ENCODE results near the gene A4GNT. TPM values are rescaled to one million over a fixed set of nuclear protein-coding genes. Genes with fewer than 3 reads are reported as not detected.

A4GNT gene
- total RNA-seq, 1 experiment from 2014 or later: not detected

DNA sequence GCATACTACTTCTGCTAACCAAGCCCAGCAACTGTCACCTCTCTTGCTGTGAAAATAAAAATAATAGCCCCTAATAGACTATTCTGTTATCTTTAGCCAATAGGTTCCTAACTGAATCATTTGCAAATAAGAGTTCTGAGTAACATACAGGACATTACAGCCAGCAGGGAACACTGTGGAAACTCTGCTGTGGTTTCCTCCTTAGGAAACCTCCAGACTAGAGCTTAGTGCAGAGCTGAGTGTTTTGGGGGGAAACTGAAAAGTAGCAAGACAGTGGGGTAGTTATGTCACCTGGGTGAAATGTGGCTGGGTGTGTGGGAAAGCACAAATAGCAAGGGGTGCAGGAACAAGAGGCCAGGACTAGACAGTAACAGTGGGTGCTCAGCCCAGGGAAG lies 49.2 kb downstream of the A4GNT start:
- intact Hi-C loops (cut with micrococcal nuclease; ENCODE audit: unreplicated experiment): loop anchor here (2.0 to 5.0 kb wide), 2 partner anchors 14 to 34 kb away; partner anchors contain the start of gene DZIP1L
- ChIA-PET CTCF (interaction anchor here (1.0 kb wide), 1 partner anchor 14 kb away, joined by 4 read pairs; no protein-coding TSS in a partner anchor), POLR2A (no interaction called here)
- no peak for DNase-seq
- Histone ChIP-seq H3K27me3 (replicated peaks; ENCODE audit: control insufficient read depth, insufficient read depth, low read length) (no peaks in the 10 kb centered on the region), H3K4me1 (peaks cover 12% of the 10 kb centered on the region; the same call in 1 of the 2 replicates), H3K36me3 (ENCODE audit: control insufficient read depth, insufficient read depth, low read length) (no peaks in the 10 kb centered on the region), H3K4me3 (ENCODE audit: low read depth, low read length) (no peak overlapping the region), H3K9me3 (no peaks in the 10 kb centered on the region)
- Mint-ChIP-seq H3K4me3 (ENCODE audit: unreplicated experiment) (no peak overlapping the region), H3K27ac (ENCODE audit: unreplicated experiment) (peak overlapping the region; percentile 45), H3K36me3 (ENCODE audit: insufficient read depth, unreplicated experiment) (no peaks in the 10 kb centered on the region), H3K27me3 (ENCODE audit: insufficient read depth, unreplicated experiment) (no peaks in the 10 kb centered on the region), H3K9me3 (ENCODE audit: unreplicated experiment) (no peaks in the 10 kb centered on the region), H3K4me1 (ENCODE audit: low read depth, unreplicated experiment) (peaks cover 15% of the 10 kb centered on the region)
- TF ChIP-seq, protein P1, sequence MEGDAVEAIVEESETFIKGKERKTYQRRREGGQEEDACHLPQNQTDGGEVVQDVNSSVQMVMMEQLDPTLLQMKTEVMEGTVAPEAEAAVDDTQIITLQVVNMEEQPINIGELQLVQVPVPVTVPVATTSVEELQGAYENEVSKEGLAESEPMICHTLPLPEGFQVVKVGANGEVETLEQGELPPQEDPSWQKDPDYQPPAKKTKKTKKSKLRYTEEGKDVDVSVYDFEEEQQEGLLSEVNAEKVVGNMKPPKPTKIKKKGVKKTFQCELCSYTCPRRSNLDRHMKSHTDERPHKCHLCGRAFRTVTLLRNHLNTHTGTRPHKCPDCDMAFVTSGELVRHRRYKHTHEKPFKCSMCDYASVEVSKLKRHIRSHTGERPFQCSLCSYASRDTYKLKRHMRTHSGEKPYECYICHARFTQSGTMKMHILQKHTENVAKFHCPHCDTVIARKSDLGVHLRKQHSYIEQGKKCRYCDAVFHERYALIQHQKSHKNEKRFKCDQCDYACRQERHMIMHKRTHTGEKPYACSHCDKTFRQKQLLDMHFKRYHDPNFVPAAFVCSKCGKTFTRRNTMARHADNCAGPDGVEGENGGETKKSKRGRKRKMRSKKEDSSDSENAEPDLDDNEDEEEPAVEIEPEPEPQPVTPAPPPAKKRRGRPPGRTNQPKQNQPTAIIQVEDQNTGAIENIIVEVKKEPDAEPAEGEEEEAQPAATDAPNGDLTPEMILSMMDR (IDR thresholded peaks at IDR 0.05; ENCODE audit: insufficient read depth in 1 of 2, low read depth in 1 of 2, low read length in 1 of 2, severe bottlenecking in 1 of 2, unreplicated experiment in 1 of 2): no peak
- BruUV-seq (replicated peaks): no TSS peak

DNA sequence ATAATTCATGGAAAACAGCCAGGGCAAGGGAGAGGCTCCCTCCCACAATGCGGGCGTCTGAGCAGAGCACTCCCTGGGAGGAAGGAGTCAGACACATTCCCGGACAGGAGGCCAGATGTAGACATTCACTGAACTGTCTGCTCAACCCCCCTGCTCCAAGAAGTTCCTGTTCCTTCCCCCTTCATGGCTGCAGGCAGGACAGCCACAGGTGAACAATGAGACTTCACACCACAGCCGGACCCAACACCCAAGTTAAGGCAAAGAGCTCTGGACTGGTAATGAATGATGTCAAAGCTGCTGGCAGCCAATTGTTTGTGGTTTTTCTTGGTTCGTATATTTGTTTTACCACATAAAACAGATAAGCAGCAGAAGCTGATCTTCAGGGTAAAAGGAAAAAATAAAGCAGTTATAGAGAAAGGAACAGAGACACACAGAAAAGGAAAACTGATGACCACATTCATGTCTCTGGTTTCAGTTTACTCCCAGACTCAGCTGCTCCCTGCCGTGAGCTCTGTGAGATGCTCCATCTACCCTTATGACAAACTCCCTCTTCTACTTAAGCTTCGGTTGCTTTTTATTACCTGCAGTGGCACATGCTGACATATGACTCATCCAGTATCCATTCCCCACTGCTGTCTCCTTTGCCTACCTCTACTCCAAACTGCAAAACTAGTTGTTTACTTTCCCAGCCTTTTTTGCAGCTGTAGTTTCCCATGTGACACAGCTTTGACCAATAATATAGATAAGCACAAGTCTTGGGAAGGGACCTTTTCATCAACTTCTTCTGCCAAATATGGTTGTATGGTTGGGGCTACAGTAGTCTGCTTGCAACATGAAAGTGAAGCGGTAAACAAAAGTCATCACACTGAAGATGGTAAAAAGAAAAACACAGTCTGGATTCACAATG lies 49.9 kb downstream of the A4GNT start:
- H3K36me3 Mint-ChIP-seq (ENCODE audit: insufficient read depth, unreplicated experiment): no peaks in the 10 kb centered on the region
- Histone ChIP-seq H3K9me3 (no peaks in the 10 kb centered on the region), H3K4me1 (peaks cover 12% of the 10 kb centered on the region; the same call in 1 of the 2 replicates), H3K27me3 (replicated peaks; ENCODE audit: control insufficient read depth, insufficient read depth, low read length) (no peaks in the 10 kb centered on the region), H3K36me3 (ENCODE audit: control insufficient read depth, insufficient read depth, low read length) (no peaks in the 10 kb centered on the region), H3K4me3 (ENCODE audit: low read depth, low read length) (no peak overlapping the region)
- intact Hi-C loops (cut with micrococcal nuclease; ENCODE audit: unreplicated experiment): loop anchor here (2.0 to 5.0 kb wide), 2 partner anchors 14 to 35 kb away; partner anchors contain the start of gene DZIP1L
- no TSS peak for BruUV-seq (replicated peaks)
- H3K4me3 Mint-ChIP-seq (ENCODE audit: unreplicated experiment): peak overlapping the region; percentile 13
- ChIA-PET CTCF (interaction anchor here (0.5 to 1.0 kb wide), 3 partner anchors 15 to 854 kb away, joined by 3 to 4 read pairs (median 4); no protein-coding TSS in a partner anchor), POLR2A (interaction anchor here (0.6 kb wide), 1 partner anchor 64 kb away, joined by 3 read pairs; no protein-coding TSS in a partner anchor)
- TF ChIP-seq, protein P1 (IDR thresholded peaks at IDR 0.05; ENCODE audit: insufficient read depth in 1 of 2, low read depth in 1 of 2, low read length in 1 of 2, severe bottlenecking in 1 of 2, unreplicated experiment in 1 of 2): no peak
- peak overlapping the region; percentile 45 for H3K27ac Mint-ChIP-seq (ENCODE audit: unreplicated experiment)
- peaks cover 15% of the 10 kb centered on the region for H3K4me1 Mint-ChIP-seq (ENCODE audit: low read depth, unreplicated experiment)
- peak in 1 of 2 experiments; percentile 45 for DNase-seq
- no peaks in the 10 kb centered on the region for H3K9me3 Mint-ChIP-seq (ENCODE audit: unreplicated experiment)
- H3K27me3 Mint-ChIP-seq (ENCODE audit: insufficient read depth, unreplicated experiment): no peaks in the 10 kb centered on the region

DNA sequence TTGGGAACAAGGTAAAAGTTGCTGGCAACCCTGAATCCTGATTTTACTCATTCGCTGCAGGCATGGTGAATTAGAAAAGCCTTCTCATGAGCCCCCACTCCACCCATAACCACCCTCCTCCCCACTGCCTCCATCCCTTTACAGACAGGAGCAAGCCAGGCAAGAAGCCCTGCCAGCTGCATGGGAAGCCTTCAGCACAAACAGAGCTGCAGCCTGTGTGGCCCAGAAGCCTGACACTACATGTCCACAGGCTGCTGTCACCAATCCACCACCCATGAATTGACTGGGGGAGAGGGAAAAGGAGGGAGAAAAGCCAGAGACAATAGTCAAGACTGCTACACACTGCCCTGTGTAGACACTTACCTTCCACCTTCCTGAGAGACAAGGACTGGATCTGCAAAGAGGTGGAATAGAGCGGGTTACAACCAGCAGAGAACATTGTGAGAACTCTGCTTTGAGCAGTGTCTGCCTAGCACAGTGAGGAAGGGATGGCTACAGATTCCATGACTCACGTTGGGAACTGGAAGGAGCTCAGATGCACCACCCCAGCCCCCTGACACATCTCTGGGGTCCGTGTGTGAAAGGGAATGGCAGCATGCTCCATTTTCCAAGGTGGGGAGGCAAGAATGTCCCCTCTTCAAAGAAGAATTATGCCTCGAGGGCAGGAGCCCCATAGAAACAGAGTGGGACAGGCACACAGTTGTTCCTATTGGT lies 50.7 kb downstream of the A4GNT start:
- CTCF ChIA-PET: no interaction called here
- H3K36me3 ChIP-seq (ENCODE audit: control insufficient read depth, insufficient read depth, low read length): no peaks in the 10 kb centered on the region
- POLR2A ChIA-PET: interaction anchor here (0.6 kb wide), 1 partner anchor 65 kb away, joined by 3 read pairs; no protein-coding TSS in a partner anchor
- BruUV-seq (replicated peaks): no TSS peak
- no peak for DNase-seq
- intact Hi-C loops (cut with micrococcal nuclease; ENCODE audit: unreplicated experiment): loop anchor here (2.0 to 5.0 kb wide), 2 partner anchors 15 to 36 kb away; partner anchors contain the start of gene DZIP1L
- Mint-ChIP-seq H3K4me3 (ENCODE audit: unreplicated experiment) (no peak overlapping the region), H3K9me3 (ENCODE audit: unreplicated experiment) (no peaks in the 10 kb centered on the region), H3K36me3 (ENCODE audit: insufficient read depth, unreplicated experiment) (no peaks in the 10 kb centered on the region), H3K27ac (ENCODE audit: unreplicated experiment) (no peak overlapping the region), H3K4me1 (ENCODE audit: low read depth, unreplicated experiment) (peaks cover 15% of the 10 kb centered on the region), H3K27me3 (ENCODE audit: insufficient read depth, unreplicated experiment) (no peaks in the 10 kb centered on the region)
- peaks cover 12% of the 10 kb centered on the region; the same call in 1 of the 2 replicates for H3K4me1 ChIP-seq
- TF ChIP-seq, protein P1 (IDR thresholded peaks at IDR 0.05; ENCODE audit: insufficient read depth in 1 of 2, low read depth in 1 of 2, low read length in 1 of 2, severe bottlenecking in 1 of 2, unreplicated experiment in 1 of 2): no peak
- no peak overlapping the region for H3K4me3 ChIP-seq (ENCODE audit: low read depth, low read length)
- H3K27me3 ChIP-seq (replicated peaks; ENCODE audit: control insufficient read depth, insufficient read depth, low read length): no peaks in the 10 kb centered on the region
- no peaks in the 10 kb centered on the region for H3K9me3 ChIP-seq

All from Caco-2 (cell line).